SKM-1 treated with dmso at 0.1 percent for 144 hours (cell line): Measurements from ENCODE around the gene MOGAT3.

ENCODE experiments used
- DNase-seq: peaks from one replicate; lab custom pipeline; 2025; ENCODE audit not compliant: unreplicated experiment; lab: John Stamatoyannopoulos, UW

The MOGAT3 gene, protein sequence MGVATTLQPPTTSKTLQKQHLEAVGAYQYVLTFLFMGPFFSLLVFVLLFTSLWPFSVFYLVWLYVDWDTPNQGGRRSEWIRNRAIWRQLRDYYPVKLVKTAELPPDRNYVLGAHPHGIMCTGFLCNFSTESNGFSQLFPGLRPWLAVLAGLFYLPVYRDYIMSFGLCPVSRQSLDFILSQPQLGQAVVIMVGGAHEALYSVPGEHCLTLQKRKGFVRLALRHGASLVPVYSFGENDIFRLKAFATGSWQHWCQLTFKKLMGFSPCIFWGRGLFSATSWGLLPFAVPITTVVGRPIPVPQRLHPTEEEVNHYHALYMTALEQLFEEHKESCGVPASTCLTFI

DNA sequence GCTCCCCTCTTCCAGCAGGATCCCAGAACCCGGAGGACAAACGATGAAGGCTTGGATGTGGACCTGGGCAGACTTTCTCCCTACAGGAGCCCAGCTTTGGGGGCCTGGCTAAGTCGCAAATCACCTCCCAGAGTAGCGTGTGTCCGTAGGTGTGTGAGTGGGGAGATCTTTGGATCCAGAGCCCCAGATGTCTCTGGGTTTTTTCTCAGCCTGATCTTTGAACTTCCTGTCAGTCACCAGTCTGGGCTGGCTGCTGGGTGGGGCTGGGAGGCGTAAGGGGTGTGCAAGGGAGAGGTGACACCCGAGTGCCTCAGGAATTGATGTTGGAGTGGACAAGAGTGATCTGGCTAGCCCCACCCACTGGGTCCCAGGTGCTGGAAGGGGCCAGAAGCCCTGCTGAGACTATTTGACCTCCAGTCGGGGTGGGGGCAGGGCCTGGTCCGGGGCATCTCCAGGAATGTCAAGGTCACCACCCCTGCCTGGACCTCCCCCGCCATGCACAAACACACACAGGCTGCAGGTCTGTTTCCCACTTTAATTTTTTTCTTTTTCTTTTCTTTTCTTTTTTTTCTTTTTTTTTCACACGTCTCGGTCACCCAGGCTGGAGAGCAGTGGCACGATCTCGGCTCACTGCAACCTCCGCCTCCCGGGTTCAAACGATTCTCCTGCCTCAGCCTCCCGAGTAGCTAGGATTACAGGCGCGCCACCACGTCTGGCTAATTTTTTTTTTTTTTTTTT is at the start of gene MOGAT3:
MOGAT3 (minus strand) TSS at position 175 of the 738 bp plus-strand sequence. CDS start 182 bp downstream, outside the sequence.
- no peak for DNase-seq

DNA sequence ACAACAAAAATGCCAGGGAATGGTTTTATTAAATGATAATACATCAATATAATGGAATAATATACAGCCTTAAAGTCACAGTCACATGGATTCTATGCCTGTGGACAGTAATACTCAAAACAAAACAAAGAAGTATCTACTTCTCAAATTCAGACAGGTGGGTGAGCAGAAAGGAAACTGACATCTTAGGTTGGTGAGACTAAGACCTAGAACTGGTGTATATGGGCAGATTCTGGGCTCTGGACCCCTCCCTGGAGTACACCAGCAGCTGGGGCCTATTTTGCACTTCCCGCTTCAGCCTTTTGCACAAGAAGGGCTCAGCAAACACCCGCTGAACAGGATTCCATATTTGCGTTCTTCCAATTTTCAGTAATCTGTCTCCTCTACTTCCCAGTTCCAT is 49.5 kb upstream of the MOGAT3 start:
- DNase-seq = no peak

DNA sequence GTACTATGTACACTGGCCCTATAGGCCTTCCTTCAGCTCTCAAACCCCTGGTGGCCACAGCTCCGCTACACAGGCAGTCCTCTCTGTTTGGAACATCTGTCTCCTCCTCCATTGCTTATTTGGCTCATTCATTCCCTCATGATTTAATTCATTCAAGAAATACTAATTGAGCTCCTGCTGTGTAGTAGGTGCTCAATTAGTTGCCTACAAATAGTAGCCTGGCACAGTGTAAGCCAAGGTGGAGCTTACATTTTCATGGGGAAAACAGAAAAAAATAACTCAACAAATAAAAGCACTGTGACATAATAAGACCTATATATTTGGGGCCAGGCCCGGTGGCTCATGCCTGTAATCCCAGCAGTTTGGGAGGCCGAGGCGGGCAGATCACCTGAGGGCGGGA is 47.4 kb upstream of the MOGAT3 start:
- no peak for DNase-seq

DNA sequence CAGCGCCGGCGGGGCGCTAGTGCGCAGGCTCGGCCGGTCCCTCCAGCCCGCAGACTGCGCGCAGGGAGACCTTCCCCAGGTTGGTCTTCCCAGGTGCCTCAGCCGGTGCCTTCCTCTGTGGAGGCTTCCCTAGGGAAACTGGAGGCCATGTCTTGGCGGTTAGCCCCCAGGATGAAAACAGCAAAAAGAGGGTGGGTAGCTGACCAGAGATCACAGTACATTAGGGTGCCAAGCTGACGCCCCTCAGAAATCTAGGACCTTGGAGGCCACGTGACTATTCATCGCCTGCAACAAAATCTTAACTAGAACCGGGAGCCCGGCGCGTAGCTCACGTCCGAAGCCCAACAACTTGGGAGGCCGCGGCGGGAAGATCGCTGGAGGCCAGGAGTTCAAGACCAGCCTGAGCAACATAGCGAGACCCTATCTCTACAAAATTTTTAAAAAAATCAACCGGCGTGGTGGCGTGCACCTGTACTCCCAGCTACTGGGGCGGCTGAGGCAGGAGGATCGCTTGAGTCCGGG is 44.4 kb upstream of the MOGAT3 start:
- DNase-seq = no peak

DNA sequence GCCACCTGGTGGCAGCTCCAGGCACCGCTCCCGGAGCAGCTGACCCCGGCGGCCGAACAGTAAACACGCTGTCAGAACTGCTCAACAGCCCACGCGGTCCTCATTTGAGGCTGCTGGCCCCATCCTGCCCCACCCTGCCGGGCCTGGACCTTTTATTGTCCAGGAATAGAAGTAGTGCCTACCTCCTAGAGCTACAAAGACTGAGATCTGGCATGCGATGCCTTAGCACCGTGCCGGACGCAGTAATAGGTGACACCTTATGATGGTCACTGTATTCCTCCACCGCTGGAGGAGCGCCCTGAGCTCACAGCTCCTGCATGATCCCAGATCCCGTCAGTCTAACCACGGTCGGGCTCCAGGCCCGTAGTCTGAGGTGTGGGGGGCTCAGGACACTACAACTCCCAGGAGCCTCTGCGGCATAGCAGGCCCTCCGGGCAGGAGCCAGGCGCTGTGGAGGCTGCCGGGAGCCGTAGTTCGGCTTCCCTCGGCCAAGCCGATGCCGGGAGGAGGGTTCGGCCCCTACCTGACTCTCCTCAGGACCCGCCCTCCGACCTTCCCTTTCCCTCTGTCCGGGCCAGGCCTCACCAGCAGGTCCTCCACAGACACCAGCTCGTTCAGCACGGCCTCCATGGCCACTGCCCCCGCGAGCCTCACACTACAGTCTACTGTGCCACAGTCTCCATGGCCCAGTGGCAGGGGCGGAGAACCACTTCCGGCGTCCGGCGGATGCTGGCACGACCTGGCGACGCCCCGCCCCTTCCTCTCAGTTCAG is 43.7 kb upstream of the MOGAT3 start, which contains the start of gene FIS1:
FIS1 (minus strand) TSS at position 707 of the 772 bp plus-strand sequence; CDS start at position 630, 77 bp downstream.
- peak; percentile 90 for DNase-seq

DNA sequence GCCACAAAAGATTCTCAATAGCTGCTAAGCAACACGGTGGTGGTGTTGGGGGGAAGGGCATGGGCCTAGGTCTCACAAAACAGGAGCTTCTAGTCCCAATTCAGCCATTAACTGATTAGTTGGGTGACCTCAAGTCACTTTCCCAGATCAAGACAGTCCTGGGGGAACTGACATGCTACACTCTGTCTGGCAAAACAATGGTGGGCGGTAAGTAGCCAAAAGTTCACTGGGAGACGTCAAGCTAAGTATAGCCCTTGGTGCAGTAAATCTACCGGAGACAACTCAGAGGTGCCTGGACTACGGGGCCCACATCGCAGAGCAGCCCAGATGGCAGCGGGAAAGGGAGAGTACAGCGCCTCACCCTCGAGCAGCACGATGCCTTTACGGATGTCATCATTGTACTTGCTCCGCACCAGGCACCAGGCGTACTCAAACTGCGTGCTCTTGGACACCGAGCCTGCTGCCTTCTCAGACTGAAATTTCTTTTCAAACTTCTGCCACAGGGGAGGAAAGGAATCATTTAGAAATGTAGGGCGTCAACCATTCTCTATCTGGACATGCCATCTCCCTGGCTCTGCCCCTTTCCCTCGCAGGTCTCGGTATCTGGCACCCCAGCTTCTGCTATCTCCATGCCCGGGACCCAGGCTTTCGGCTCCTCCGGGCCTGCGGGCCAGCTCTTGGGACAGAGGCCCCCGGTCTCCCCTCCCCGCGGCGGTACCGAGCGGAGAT is 43.0 kb upstream of the MOGAT3 start:
- DNase-seq = no peak

DNA sequence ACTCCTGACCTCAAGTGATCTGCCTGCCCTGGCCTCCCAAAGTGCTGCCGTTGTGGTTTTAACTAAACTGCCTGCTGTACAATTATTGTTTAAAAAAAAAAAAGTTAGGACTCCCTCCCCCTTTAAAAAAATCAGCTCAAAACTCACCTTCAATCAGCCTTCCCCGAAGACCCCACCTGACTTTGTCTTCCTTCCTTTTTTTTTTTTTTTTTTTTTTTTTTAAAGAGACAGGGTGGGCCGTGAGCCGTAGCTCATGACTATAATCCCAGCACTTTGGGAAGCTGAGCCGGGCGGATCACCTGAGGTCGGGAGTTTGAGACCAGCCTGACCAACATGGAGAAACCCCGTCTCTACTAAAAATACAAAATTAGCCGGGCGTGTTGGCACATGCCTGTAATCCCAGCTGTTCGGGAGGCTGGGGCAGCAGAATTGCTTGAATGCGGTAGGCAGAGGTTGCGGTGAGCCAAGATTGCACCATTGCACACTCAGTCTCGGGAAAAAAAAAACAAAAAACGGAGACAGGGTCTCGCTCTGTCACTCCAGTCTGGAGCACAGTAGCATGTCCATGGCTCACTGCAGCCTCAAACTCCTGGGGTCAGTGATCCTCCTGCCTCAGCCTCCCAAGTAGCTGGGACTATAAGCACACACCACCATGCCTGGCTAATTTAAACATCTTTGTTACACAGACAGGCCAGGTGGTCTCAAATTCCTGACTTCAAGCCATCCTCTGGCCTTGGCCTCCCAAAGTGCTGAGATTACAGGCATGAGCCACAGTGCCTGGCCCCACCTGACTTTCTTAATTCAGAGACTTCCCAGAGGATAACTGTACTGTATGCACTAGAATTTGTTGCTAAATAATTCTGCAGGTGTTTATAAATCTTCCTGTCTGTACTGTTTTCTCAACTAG is 40.9 kb upstream of the MOGAT3 start:
- DNase-seq = peak; percentile 62

DNA sequence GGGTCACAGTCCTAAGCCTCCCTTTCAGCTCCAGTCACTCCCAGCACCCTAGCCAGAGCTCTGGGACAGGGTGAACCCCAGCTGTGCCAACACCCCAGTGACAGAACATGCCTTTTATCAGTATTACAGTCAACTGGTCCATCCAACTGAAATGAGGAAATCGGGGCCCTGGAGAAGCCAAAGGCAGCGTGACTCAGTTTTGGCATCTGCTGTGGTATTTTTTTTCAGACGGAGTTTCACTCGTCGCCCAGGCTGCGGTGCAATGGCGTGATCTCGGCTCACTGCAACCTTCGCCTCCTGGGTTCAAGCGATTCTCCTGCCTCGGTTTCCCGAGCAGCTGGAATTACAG is 40.2 kb upstream of the MOGAT3 start:
- peak; percentile 74 for DNase-seq

DNA sequence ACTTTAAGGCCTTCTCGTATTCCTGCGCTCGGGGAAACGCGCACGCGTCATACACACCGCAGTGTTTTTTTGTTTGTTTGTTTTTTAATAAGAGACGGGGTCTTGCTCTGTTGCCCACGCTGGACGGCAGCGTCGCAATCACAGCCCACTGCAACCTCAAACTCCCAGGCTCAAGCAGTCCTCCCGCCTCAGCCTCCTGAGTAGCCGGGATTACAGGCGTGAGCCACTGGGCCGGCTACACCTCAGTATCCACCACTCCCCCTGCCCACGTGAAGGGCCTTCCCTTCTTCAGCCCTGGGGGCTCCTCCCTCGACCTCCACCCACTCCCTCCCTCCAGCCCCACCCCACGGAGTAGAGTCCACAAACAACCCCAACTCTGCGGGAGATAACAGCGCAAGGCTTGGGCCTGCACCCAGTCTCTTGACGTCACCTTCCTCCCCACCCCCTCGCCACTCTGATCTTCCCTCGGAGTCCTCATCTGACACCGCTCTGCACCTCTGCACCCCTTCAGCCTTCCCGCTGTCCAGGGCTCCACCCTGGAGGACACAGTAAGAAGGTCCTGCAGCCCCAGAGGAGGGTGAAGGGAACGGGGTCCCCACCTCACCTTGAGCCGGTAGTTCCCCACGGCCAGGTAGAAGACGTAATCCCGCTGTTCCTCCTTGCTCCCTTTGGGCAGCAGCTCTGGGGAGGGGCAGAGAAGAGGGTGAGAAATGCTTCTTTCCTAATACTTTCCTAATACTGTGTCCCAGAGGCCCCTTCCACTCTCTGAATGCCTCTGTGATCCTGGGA is 39.6 kb upstream of the MOGAT3 start:
- DNase-seq = no peak

DNA sequence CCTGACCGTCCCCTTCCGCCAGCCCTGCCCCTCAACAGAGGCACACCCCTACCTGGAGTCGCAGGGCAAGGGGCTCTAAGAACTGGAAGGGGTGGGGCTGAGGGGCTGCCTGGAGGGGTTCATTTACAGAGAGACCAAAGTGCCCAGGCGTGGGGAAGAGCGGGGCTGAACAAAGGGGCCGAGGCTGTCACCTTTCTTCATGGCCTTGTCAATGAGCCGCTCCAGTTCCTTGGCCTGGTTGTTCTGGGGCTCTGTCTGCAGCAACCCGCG is 39.0 kb upstream of the MOGAT3 start:
- no peak for DNase-seq

DNA sequence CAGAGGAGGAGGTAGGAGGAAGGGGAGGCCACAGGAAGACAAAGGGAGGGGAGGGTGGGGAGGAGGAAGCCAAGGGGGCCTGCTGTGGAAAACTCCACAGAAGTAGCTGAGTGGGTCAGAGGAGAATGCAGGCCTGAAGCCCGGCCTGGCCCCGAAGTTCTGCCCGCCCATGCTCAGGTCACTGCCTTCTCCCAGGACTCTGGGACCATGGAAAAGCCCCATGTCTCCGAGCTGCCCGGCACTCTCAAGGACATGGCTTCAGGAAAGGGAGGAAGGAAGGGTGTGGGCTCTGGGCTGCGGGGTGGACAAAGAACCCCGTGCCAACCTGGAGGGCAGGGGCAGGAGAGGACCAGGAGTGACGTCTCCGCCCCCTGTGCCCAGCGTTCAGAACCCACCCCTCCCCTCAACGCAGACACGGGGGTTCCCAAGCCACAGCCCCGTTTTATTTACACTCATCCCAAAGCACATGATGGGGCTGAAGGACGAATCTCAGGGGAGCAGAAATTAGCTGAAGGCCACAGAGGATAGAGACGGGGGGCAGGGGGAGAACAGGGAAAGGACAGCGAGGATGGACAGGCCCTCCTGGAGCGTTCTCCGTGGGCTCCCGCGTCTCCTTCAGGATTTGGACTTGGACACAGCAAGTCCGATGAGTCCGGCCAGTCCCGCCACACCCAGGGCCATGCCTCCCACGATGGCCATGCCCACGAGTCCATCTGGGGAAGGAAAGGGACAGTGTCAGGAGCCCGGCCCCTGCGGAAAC is 38.5 kb upstream of the MOGAT3 start:
- no peak for DNase-seq

DNA sequence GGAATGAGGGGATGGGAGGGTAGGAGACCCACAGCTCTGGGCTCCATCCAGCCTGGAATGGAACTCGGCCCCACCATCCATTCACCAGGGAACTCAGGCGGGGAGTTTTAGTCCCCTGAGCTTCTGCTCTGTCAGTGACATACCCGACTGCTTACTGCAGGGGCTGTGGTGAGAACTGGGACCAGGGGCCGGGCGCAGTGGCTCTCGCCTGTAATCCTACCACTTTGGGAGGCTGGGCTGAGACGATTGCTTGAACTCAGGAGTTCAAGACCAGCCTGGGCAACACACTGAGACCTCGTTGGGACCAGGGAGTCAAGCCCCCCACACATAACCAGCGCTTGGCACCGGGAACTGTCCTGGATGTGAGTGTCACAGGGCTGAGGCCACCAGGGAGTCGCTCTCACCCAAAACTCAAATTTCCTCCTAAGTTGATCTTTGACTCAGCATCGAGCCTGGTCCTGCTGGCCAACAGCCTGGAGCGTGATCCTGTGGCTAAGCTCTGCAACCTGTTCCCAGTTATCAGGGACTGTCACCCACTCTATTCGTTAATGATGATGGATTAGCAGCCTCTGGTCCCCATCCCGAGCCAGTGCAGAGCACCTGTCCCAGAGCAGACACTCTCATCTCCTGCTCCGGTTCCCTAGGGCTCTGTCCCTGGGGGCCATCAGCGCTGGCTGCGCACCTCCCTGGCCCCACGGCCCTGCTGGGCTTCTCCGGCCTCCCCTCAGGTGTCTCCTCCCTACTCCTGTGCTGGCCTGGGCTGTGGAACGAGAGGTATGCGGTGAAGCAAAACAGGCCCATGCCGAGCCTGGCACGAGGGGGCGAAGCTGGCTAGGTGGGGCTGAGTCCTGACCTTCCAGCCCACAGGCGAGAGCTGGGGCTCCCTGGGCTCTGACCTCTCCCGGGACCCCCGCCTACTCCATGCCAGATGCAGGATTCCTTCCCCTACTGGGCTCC is 37.7 kb upstream of the MOGAT3 start:
- DNase-seq = no peak

DNA sequence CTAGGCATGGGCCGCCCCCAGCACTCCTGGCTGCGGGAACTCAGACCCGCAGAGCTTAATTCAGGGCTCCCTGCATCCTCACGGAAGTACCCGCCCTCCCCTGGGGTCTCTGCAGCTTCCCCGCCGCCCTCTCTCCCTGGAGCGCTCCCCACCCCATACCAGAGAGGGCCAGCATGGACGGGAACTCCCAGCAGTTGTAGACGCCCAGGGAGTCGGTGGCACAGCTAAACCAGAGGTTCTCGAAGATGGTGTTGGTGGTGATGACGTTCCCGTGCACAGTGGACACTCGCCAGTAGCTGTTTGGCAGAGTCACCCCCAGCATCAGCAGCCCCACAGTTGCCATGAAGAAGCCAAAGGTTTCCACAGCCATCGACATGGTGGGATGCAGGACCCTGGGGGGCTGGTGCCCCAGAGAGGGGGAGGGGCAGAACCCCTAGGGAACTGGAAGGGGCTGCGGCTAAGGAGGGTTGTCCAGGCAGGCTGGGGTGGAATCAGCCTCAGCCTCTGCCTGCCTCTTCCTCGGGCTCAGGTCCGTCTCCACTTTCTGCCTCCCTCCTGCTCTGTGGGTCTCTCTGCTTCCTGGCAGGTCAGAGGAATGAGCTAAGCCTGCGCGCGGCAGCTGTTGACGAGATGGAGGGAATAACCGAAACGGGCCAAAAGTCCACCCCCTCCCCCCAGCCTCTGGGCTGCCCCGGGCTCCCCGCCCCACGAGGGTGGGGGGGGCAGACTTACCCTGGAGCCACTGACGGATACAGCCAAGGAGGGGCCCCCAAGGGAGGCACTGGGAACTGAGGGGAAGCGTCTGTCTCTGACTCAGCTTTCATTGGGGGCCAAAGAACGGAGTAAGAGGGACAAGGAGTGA is 36.6 kb upstream of the MOGAT3 start, which contains the start of gene CLDN15:
CLDN15 (minus strand) TSS at position 597 of the 862 bp plus-strand sequence; CDS start at position 376, 221 bp downstream.
- DNase-seq = no peak

DNA sequence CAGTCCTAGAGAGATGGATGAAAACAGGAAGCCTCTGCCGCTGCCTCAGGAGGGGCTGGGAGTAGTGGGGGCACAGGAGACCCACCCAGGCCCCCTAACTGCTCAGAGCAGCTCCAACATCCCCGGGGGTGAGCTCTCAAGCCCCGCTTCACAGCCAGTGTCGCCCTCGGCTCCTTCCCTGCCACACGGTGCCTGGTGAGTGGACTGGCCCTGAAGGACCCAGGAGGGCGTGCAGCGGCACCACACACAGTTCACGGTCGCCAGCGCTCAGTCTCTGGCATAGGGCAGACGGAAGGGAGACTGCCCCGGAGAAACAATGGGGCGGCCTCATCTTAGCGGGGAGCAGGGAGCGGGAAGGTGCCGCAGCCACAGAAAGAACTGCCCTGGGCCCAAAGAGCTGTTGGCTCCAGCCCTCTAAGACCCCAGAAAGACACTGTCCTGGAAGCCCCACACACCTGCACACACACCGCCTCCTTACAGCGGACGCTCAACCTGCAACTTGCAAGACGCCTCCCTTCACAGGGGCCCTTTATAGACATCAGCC is 35.5 kb upstream of the MOGAT3 start:
- no peak for DNase-seq

DNA sequence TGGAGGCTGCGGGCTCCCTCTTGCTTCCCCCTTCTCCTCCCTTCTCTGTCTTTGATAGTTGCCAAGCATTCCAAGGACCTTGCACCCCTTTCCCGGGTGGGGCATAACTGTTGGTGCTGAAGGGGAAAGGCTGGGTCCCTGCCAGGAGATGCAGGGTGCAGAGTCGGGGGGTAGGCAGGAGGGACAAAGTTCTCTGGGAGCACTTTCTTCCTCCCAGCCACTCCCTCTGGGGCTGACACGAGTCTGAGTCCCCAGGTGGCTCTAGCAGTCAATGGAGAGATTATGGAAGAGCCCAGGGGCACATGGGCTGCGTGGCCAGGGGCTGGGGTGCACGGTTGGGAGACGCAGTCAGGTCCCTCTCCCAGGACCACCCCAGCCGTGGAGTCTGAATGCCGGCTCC is 34.7 kb upstream of the MOGAT3 start:
- DNase-seq = no peak

DNA sequence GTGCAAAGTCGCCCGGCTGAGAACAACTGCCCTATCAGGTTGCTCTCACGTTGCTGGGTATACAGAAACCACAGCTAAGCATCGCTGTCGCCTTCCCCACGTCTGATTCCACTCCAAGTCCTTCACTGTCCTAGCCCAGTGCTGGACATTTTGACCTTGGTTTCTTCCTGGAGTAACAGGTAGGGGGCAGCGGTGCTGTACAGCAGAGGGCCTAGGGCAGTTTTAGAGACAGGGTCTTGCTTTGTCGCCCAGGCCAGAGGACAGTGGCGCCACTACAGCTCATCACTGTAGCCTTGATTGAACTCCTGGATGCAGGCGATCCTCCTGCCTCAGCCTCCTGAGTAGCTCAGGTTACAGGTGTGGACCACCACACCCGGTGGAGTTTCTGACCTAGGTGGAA is 34.2 kb upstream of the MOGAT3 start:
- no peak for DNase-seq
